Ishikawa (cell line): ENCODE results near the gene WASHC3.

Experiments
- FOXM1 ChIP-seq: IDR thresholded peaks from 2 replicates; pipeline ENCODE4 v1.6.1; 2012; ENCODE audit warnings: low read depth, borderline replicate concordance
- MAX ChIP-seq: IDR thresholded peaks from 2 replicates; pipeline ENCODE4 v1.6.1; 2012
- NFIC ChIP-seq: IDR thresholded peaks from 2 replicates; pipeline ENCODE4 v1.6.1; 2012
- RAD21 ChIP-seq: IDR thresholded peaks from 2 replicates; pipeline ENCODE4 v1.6.1; 2012; ENCODE audit warnings: low read depth
- YY1 ChIP-seq: IDR thresholded peaks from 2 replicates; pipeline ENCODE4 v1.6.1; 2012; ENCODE audit warnings: low read depth

GRCh38 chr12:102023343-102023930 lies 38.4 kb downstream of the WASHC3 start:
- no peak for TF ChIP-seq NFIC
- TF ChIP-seq YY1, result no peak
- no peak for TF ChIP-seq FOXM1
- no peak for TF ChIP-seq RAD21
- no peak for TF ChIP-seq MAX
